ENCODE results near the gene H2AZ2.
"Not testable (repeated sequence)": the region's sequence is repeated elsewhere in the genome, so short reads cannot be mapped to it uniquely, and the experiment has no call there.

Gene H2AZ2

GRCh38 chr7:44870780-44871179 lies 22.9 kb upstream of the H2AZ2 start:
- DNase-seq (ENCODE audit: low read depth) = not testable (repeated sequence)

- DNase-seq (ENCODE audit: low read depth) = not testable (repeated sequence)
Measured at GRCh38 chr7:44870336-44870735, 22.4 kb upstream of the H2AZ2 start.

- no peak for DNase-seq (ENCODE audit: low read depth)
Measured at GRCh38 chr7:44867073-44867995, 19.4 kb upstream of the H2AZ2 start.

GRCh38 chr7:44861949-44862348 lies 14.1 kb upstream of the H2AZ2 start:
- DNase-seq (ENCODE audit: low read depth) = not testable (repeated sequence)

GRCh38 chr7:44858161-44858560 lies 10.3 kb upstream of the H2AZ2 start:
- DNase-seq (ENCODE audit: low read depth) = no peak

- no peak for DNase-seq (ENCODE audit: low read depth)
Measured at GRCh38 chr7:44854644-44855364, 6.9 kb upstream of the H2AZ2 start.

GRCh38 chr7:44853391-44853790 lies 5.5 kb upstream of the H2AZ2 start:
- DNase-seq (ENCODE audit: low read depth) = no peak

- DNase-seq (ENCODE audit: low read depth) = no peak
Measured at GRCh38 chr7:44852590-44852989, 4.7 kb upstream of the H2AZ2 start.

- no peak for DNase-seq (ENCODE audit: low read depth)
Measured at GRCh38 chr7:44849885-44850544, 2.1 kb upstream of the H2AZ2 start.

- no peak for DNase-seq (ENCODE audit: low read depth)
Measured at GRCh38 chr7:44849259-44849884, 1.5 kb upstream of the H2AZ2 start.

GRCh38 chr7:44847509-44847919 lies 373 bp downstream of the H2AZ2 start:
- peak; percentile 74 for DNase-seq (ENCODE audit: low read depth)

- no peak for DNase-seq (ENCODE audit: low read depth)
Measured at GRCh38 chr7:44846816-44847508, 925 bp downstream of the H2AZ2 start.

- not testable (repeated sequence) for DNase-seq (ENCODE audit: low read depth)
Measured at GRCh38 chr7:44846390-44846789, 1.5 kb downstream of the H2AZ2 start.

- no peak for DNase-seq (ENCODE audit: low read depth)
Measured at GRCh38 chr7:44845451-44845850, 2.4 kb downstream of the H2AZ2 start.

- not testable (repeated sequence) for DNase-seq (ENCODE audit: low read depth)
Measured at GRCh38 chr7:44843440-44843839, 4.4 kb downstream of the H2AZ2 start.

- not testable (repeated sequence) for DNase-seq (ENCODE audit: low read depth)
Measured at GRCh38 chr7:44842675-44843074, 5.2 kb downstream of the H2AZ2 start.

GRCh38 chr7:44838751-44839150 lies 9.1 kb downstream of the H2AZ2 start:
- DNase-seq (ENCODE audit: low read depth) = no peak

- no peak for DNase-seq (ENCODE audit: low read depth)
Measured at GRCh38 chr7:44827567-44827966, 20.3 kb downstream of the H2AZ2 start.

- no peak for DNase-seq (ENCODE audit: low read depth)
Measured at GRCh38 chr7:44824894-44825526, 22.9 kb downstream of the H2AZ2 start.

- DNase-seq (ENCODE audit: low read depth) = no peak
Measured at GRCh38 chr7:44823255-44823781, 24.6 kb downstream of the H2AZ2 start.

GRCh38 chr7:44819292-44819691 lies 28.6 kb downstream of the H2AZ2 start:
- no peak for DNase-seq (ENCODE audit: low read depth)
